GM12878 (cell line): ENCODE measurements around the gene STAC2. TPM values are rescaled to one million over a fixed set of nuclear protein-coding genes. Genes with fewer than 3 reads are reported as not detected.

Experiments used
- ATAC-seq: fragments of 200-7000 bp; cut with Tn5 transposase; 3 replicates; pipeline ENCODE4 v1.9.1; 2020; ENCODE audit warnings: mild to moderate bottlenecking, moderate library complexity
- BruUV-seq: library from RNA; stranded (reverse); fragments of 400-500 nt; replicated peaks from 2 replicates; lab custom pipeline; 2021; lab: Mats Ljungman, UMichigan
- CTCF ChIA-PET: fragments of 300-600 bp; sonication (Branson Sonifier 250); formaldehyde crosslinking; extraction: SDS; loops from one replicate; lab custom pipeline; 2021; ENCODE audit warnings: inconsistent platforms; lab: Yijun Ruan, JAX
- POLR2A ChIA-PET: fragments of 350-600 bp; formaldehyde crosslinking; extraction: SDS; loops from one replicate; lab custom pipeline; 2021; ENCODE audit warnings: inconsistent platforms; lab: Charles Lee
- RAD21 ChIA-PET: fragments of 300-600 bp; sonication (Branson Sonifier 250); formaldehyde crosslinking; loops from one replicate; lab custom pipeline; 2023; ENCODE audit warnings: antibody characterized with exemption; ENCODE audit not compliant: unreplicated experiment; lab: Charles Lee
- SMC1A ChIA-PET: fragments of 300-600 bp; sonication (Branson Sonifier 250); formaldehyde crosslinking; loops from one replicate; lab custom pipeline; 2023; ENCODE audit not compliant: unreplicated experiment, uncharacterized antibody; lab: Charles Lee
- DNase-seq: peaks from one replicate; pipeline ENCODE4 v3.0.0-alpha.2; 2011; ENCODE audit warnings: low read depth, low spot score
- FAIRE-seq: peaks from 3 replicates; lab custom pipeline; 2011; peaks lifted over from hg19 to GRCh38; lab: Jason Lieb, UNC
- H2AFZ ChIP-seq: 2 replicates; pipeline ENCODE4 v1.6.0; 2011; ENCODE audit warnings: low read depth, low read length, control low read depth; ENCODE audit not compliant: control insufficient read depth
- H3K27ac ChIP-seq: 2 replicates; pipeline ENCODE4 v1.5.1; 2011; ENCODE audit warnings: control low read depth; ENCODE audit not compliant: control insufficient read depth, insufficient read depth
- H3K27me3 ChIP-seq, 2 experiments: replicated peaks in 1 of 2; 2 replicates each; pipeline versions ENCODE4 v1.6.0 to v1.6.1; 2011; ENCODE audit warnings: low read length in 1 of 2; ENCODE audit not compliant: control insufficient read depth in 2 of 2, insufficient read depth in 2 of 2
- H3K36me3 ChIP-seq, 2 experiments: 2 replicates each; pipeline ENCODE4 v1.5.1; 2011; ENCODE audit warnings: low read length in 1 of 2; ENCODE audit not compliant: control insufficient read depth in 2 of 2, insufficient read depth in 2 of 2
- H3K4me1 ChIP-seq: 2 replicates; pipeline ENCODE4 v1.6.1; 2011; ENCODE audit warnings: mild to moderate bottlenecking, low read length, moderate library complexity, mixed read lengths; ENCODE audit not compliant: control insufficient read depth, insufficient read depth
- H3K4me2 ChIP-seq: 2 replicates; pipeline ENCODE4 v1.6.0; 2011; ENCODE audit warnings: control low read depth; ENCODE audit not compliant: control insufficient read depth, insufficient read depth
- H3K4me3 ChIP-seq: fragments of 200-600 bp; sonication (generic); 2 replicates; pipeline ENCODE4 v1.5.1; 2016
- H3K79me2 ChIP-seq: 2 replicates; pipeline ENCODE4 v1.6.0; 2011; ENCODE audit warnings: low read length; ENCODE audit not compliant: control insufficient read depth, insufficient read depth
- H3K9ac ChIP-seq: 2 replicates; pipeline ENCODE4 v1.8.0; 2011; ENCODE audit warnings: low read length, control low read depth, mixed read lengths; ENCODE audit not compliant: control insufficient read depth, insufficient read depth
- H3K9me3 ChIP-seq: replicated peaks from 3 replicates; pipeline ENCODE4 v1.5.1; 2011; ENCODE audit warnings: mild to moderate bottlenecking, low read length; ENCODE audit not compliant: control insufficient read depth, insufficient read depth
- H4K20me1 ChIP-seq: 2 replicates; pipeline ENCODE4 v1.6.0; 2011; ENCODE audit not compliant: control insufficient read depth, insufficient read depth
- BACH1 ChIP-seq: fragments of 450-650 bp; IDR thresholded peaks from 2 replicates; pipeline ENCODE4 v1.6.1; 2017; ENCODE audit warnings: mild to moderate bottlenecking, borderline replicate concordance
- CHD2 ChIP-seq: IDR thresholded peaks from 2 replicates; pipeline ENCODE4 v1.6.1; 2011; ENCODE audit warnings: low read depth, low read length, improper control_type of control experiment, borderline replicate concordance
- E4F1 ChIP-seq: fragments of 450-650 bp; IDR thresholded peaks from 2 replicates; pipeline ENCODE4 v1.6.1; 2018; ENCODE audit warnings: borderline replicate concordance, mild to moderate bottlenecking; ENCODE audit not compliant: partially characterized antibody
- NBN ChIP-seq: fragments of 450-650 bp; IDR thresholded peaks from 2 replicates; pipeline ENCODE4 v1.6.1; 2016
- SREBF1 ChIP-seq: IDR thresholded peaks from 2 replicates; pipeline ENCODE4 v1.6.1; 2012; ENCODE audit warnings: mild to moderate bottlenecking, low read length
- SRF ChIP-seq, 2 experiments: IDR thresholded peaks; 2 replicates each; pipeline ENCODE4 v1.6.1; 2011; ENCODE audit warnings: low read depth in 2 of 2, low read length in 2 of 2, mild to moderate bottlenecking in 1 of 2, moderate library complexity in 1 of 2
- ZNF207 ChIP-seq: fragments of 450-650 bp; IDR thresholded peaks from 2 replicates; pipeline ENCODE4 v1.6.1; 2014; ENCODE audit warnings: antibody characterized with exemption, mild to moderate bottlenecking, borderline replicate concordance
- WGBS: methylation state at CpG from one replicate; pipeline ENCODE4 v1.1.6; 2016; ENCODE audit warnings: low lambda C conversion rate; ENCODE audit not compliant: insufficient replicate concordance, insufficient coverage; ENCODE audit errors: missing lambda C conversion rate; 5-methylcytosine and 5-hydroxymethylcytosine counted together
- in situ Hi-C: fragments of 300-500 bp; cut with MboI; formaldehyde crosslinking; loops from 9 replicates; pipeline ENCODE4 v1.14.3; 2018; ENCODE audit warnings: mixed read lengths
- intact Hi-C: fragments of 100-400 bp; cut with micrococcal nuclease; formaldehyde crosslinking; loops from one replicate; pipeline ENCODE4 v1.14.2; 2022; ENCODE audit not compliant: unreplicated experiment
- polyA plus RNA-seq, 11 experiments: library from polyadenylated mRNA; depleted of rRNA in 4 of 11; unstranded in 6 of 11; stranded (reverse) in 5 of 11; fragments of >200 nt; fragmentation: Nextera tagmentation in 4 of 11; fragmentation: Illumina TruSeq in 1 of 11; extraction: Ambion mirVana in 4 of 11; extraction: Trizol in 1 of 11; gene quantifications; 1 replicate in 1 of 11; 2 replicates in 10 of 11; pipeline versions ENCODE4 v1.2.1 to v1.2.3, GENCODE V29; 2011 to 2016; ENCODE audit warnings: inconsistent platforms in 2 of 11, missing spikeins in 2 of 11, low read depth in 1 of 11
- total RNA-seq, 4 experiments: library from RNA; depleted of rRNA in 3 of 4; stranded (reverse); fragments of >200 nt in 3 of 4; fragmentation: Illumina TruSeq in 1 of 4; extraction: Trizol in 1 of 4; gene quantifications; 2 replicates each; pipeline versions ENCODE4 v1.2.1 to v1.2.3, GENCODE V29; 2013 to 2021

Gene STAC2
- total and polyA plus RNA-seq, 10 of the 15 experiments (the other 5 are each of a cell fraction or from before 2014, with no cell fraction given) = 0.04 TPM; not detected in 9

GRCh38 chr17:39271546-39271945, 45.8 kb upstream of the STAC2 start:
- ChIA-PET CTCF (interaction anchor here (1.9 kb wide), 1 partner anchor 27 kb away, joined by 5 read pairs; no protein-coding TSS in a partner anchor), RAD21 (no interaction called here), SMC1A (interaction anchor here (1.3 kb wide), 1 partner anchor 276 kb away, joined by 3 read pairs; no protein-coding TSS in a partner anchor), POLR2A (no interaction called here)
- no peak for TF ChIP-seq E4F1
- TF ChIP-seq BACH1 = no peak
- no peak for TF ChIP-seq SREBF1
- no peak for TF ChIP-seq ZNF207
- no peak for TF ChIP-seq CHD2
- TF ChIP-seq NBN = no peak
- no peak for TF ChIP-seq SRF (IDR thresholded peaks at IDR 0.05; ENCODE audit: low read depth in 2 of 2, low read length in 2 of 2)
- H4K20me1 ChIP-seq = no peaks in the 10 kb centered on the region
- intact Hi-C loops = no loop called here
- ATAC-seq (no peak), DNase-seq (no peak), FAIRE-seq (no peak)
- no CpG with 5 or more reads among the region's 3 CpGs for WGBS
- H3K27ac ChIP-seq = no peak overlapping the region
- H3K9ac ChIP-seq = no peak overlapping the region
- in situ Hi-C loops = no loop called here
- H3K4me3 ChIP-seq = no peak overlapping the region
- H3K4me2 ChIP-seq = no peak overlapping the region
- no peaks in the 10 kb centered on the region for H3K79me2 ChIP-seq
- no TSS peak for BruUV-seq
- peaks cover 0 to 2% of the 10 kb centered on the region in 2 experiments; a peak in 1 of 4 replicates for H3K36me3 ChIP-seq
- no peaks in the 10 kb centered on the region for H3K27me3 ChIP-seq
- no peak overlapping the region for H2AFZ ChIP-seq
- no peaks in the 10 kb centered on the region for H3K9me3 ChIP-seq
- H3K4me1 ChIP-seq = no peaks in the 10 kb centered on the region
